Smooth muscle cell (in vitro differentiated cells): ENCODE results near the gene OVOL1. TPM values are rescaled to one million over a fixed set of nuclear protein-coding genes. Genes with fewer than 3 reads are reported as not detected.
"Not testable (repeated sequence)": the region's sequence is repeated elsewhere in the genome, so short reads cannot be mapped to it uniquely, and the experiment has no call there.

ENCODE experiments used
- DNase-seq: peaks from one replicate; lab custom pipeline; 2025; ENCODE audit not compliant: unreplicated experiment; lab: John Stamatoyannopoulos, UW
- H2AFZ ChIP-seq: fragments of 200-600 bp; sonication (generic); 2 replicates; pipeline ENCODE4 v1.6.0; 2016; ENCODE audit warnings: antibody characterized with exemption, low read depth, mild to moderate bottlenecking
- H3F3A ChIP-seq: fragments of 200-600 bp; sonication (generic); 2 replicates; pipeline ENCODE4 v1.6.0; 2017; ENCODE audit warnings: antibody characterized with exemption, low read depth
- H3K27ac ChIP-seq: fragments of 200-600 bp; sonication (generic); 2 replicates; pipeline ENCODE4 v1.5.1; 2016; ENCODE audit warnings: low read depth, mild to moderate bottlenecking
- H3K27me3 ChIP-seq: fragments of 200-600 bp; sonication (generic); 2 replicates; pipeline ENCODE4 v1.6.1; 2016; ENCODE audit warnings: low read depth, mild to moderate bottlenecking
- H3K36me3 ChIP-seq: fragments of 200-600 bp; sonication (generic); 2 replicates; pipeline ENCODE4 v1.5.1; 2016; ENCODE audit warnings: low read depth
- H3K4me1 ChIP-seq: fragments of 200-600 bp; sonication (generic); 2 replicates; pipeline ENCODE4 v1.5.1; 2016; ENCODE audit warnings: low read depth
- H3K4me2 ChIP-seq: fragments of 200-600 bp; sonication (generic); 2 replicates; pipeline ENCODE4 v1.6.0; 2016; ENCODE audit warnings: mild to moderate bottlenecking
- H3K4me3 ChIP-seq: fragments of 200-600 bp; sonication (generic); 2 replicates; pipeline ENCODE4 v1.5.1; 2016; ENCODE audit warnings: mild to moderate bottlenecking
- H3K79me2 ChIP-seq: fragments of 200-600 bp; sonication (generic); 2 replicates; pipeline ENCODE4 v1.6.0; 2016; ENCODE audit warnings: low read depth, mild to moderate bottlenecking
- H3K9ac ChIP-seq: fragments of 200-600 bp; sonication (generic); 2 replicates; pipeline ENCODE4 v1.6.0; 2016; ENCODE audit warnings: low read depth
- H3K9me3 ChIP-seq: fragments of 200-600 bp; sonication (generic); replicated peaks from 2 replicates; pipeline ENCODE4 v1.5.1; 2016; ENCODE audit warnings: low read depth
- H4K20me1 ChIP-seq: fragments of 200-600 bp; sonication (generic); 2 replicates; pipeline ENCODE4 v1.6.0; 2016; ENCODE audit warnings: low read depth
- CTCF ChIP-seq: fragments of 200-600 bp; sonication (generic); IDR thresholded peaks from 2 replicates; pipeline ENCODE4 v1.5.1; 2017; ENCODE audit warnings: borderline replicate concordance, mild to moderate bottlenecking, antibody characterized with exemption; ENCODE audit not compliant: insufficient read depth, poor library complexity, severe bottlenecking
- WGBS: methylation state at CpG from one replicate; pipeline ENCODE4 v1.1.7; 2016; ENCODE audit warnings: low lambda C conversion rate; 5-methylcytosine and 5-hydroxymethylcytosine counted together
- polyA plus RNA-seq: library from polyadenylated mRNA; unstranded; fragments of >200 nt; fragmentation: Nextera tagmentation; extraction: Ambion mirVana; gene quantifications from 2 replicates; pipeline ENCODE4 v1.2.1, GENCODE V29; 2016
- total RNA-seq: library from RNA; depleted of rRNA; stranded (reverse); fragments of >200 nt; gene quantifications from 2 replicates; pipeline ENCODE4 v1.2.3, GENCODE V29; 2014

The OVOL1 gene
- total and polyA plus RNA-seq, 2 experiments from 2014 or later = 3.1 to 7.8 TPM

- Histone ChIP-seq H2AFZ (no peak overlapping the region), H3K4me1 (no peaks in the 10 kb centered on the region), H3K4me3 (no peak overlapping the region), H4K20me1 (no peaks in the 10 kb centered on the region), H3F3A (no peaks in the 10 kb centered on the region), H3K36me3 (no peaks in the 10 kb centered on the region), H3K27ac (no peak overlapping the region), H3K4me2 (no peak overlapping the region), H3K9me3 (no peaks in the 10 kb centered on the region), H3K27me3 (no peaks in the 10 kb centered on the region), H3K9ac (no peak overlapping the region), H3K79me2 (no peaks in the 10 kb centered on the region)
- DNase-seq = no peak
- 80% methylated on average over 8 of the region's 8 CpGs for WGBS
- no peak for TF ChIP-seq CTCF
Observed at GRCh38 chr11:65826984-65827735, 40.3 kb downstream of the OVOL1 start.

GRCh38 chr11:65829459-65829858, 42.6 kb downstream of the OVOL1 start:
- Histone ChIP-seq H3K4me1 (peaks cover 13% of the 10 kb centered on the region), H3K9ac (no peak overlapping the region), H4K20me1 (no peaks in the 10 kb centered on the region), H3K9me3 (no peaks in the 10 kb centered on the region), H3K4me3 (no peak overlapping the region), H3K27me3 (no peaks in the 10 kb centered on the region), H3F3A (no peaks in the 10 kb centered on the region), H3K27ac (no peak overlapping the region), H3K4me2 (no peak overlapping the region), H2AFZ (no peak overlapping the region), H3K79me2 (no peaks in the 10 kb centered on the region), H3K36me3 (no peaks in the 10 kb centered on the region)
- no peak for TF ChIP-seq CTCF
- DNase-seq = no peak
- 76% methylated on average over 4 of the region's 4 CpGs for WGBS

- H3K27ac ChIP-seq, H3K9me3 ChIP-seq, H3K79me2 ChIP-seq, H3F3A ChIP-seq, H3K27me3 ChIP-seq, H3K36me3 ChIP-seq, H3K9ac ChIP-seq, H4K20me1 ChIP-seq, H3K4me2 ChIP-seq, DNase-seq, H2AFZ ChIP-seq, H3K4me3 ChIP-seq: not testable (repeated sequence)
- H3K4me1 ChIP-seq = peaks cover 14% of the 10 kb centered on the region
Observed at GRCh38 chr11:65832231-65832630, 45.4 kb downstream of the OVOL1 start.

- Histone ChIP-seq H3K36me3 (no peaks in the 10 kb centered on the region), H3K79me2 (no peaks in the 10 kb centered on the region), H3K27ac (no peak within 1 kb of the TSS), H3K27me3 (no peaks in the 10 kb centered on the region), H3K4me1 (peaks cover 14% of the 10 kb centered on the region), H3F3A (no peaks in the 10 kb centered on the region), H4K20me1 (no peaks in the 10 kb centered on the region), H3K9ac (peak within 1 kb of the TSS; percentile 49), H2AFZ (peak within 1 kb of the TSS; percentile 85), H3K4me2 (peak within 1 kb of the TSS; percentile 90), H3K4me3 (peak within 1 kb of the TSS; percentile 73), H3K9me3 (no peaks in the 10 kb centered on the region)
- DNase-seq = peak; percentile 73
- 3% methylated on average over 47 of the region's 63 CpGs for WGBS
- TF ChIP-seq CTCF = no peak
Observed at GRCh38 chr11:65833297-65834030, 46.6 kb downstream of the OVOL1 start, which contains the start of gene SNX32. TSS of gene SNX32 (plus strand) at chr11:65833963. CDS start at chr11:65834066, 103 bp downstream.
